ENCODE results near the gene GPR146.

GPR146 gene

GRCh38 chr7:1095621-1096155 is 51.3 kb downstream of the GPR146 start:
- DNase-seq = no peak

- no peak for DNase-seq
Measured at GRCh38 chr7:1096156-1097119, 52.1 kb downstream of the GPR146 start.

- no peak for DNase-seq
Measured at GRCh38 chr7:1097120-1097504, 52.8 kb downstream of the GPR146 start.

GRCh38 chr7:1098243-1099153 is 54.2 kb downstream of the GPR146 start:
- no peak for DNase-seq

- no peak for DNase-seq
Measured at GRCh38 chr7:1099154-1099542, 54.8 kb downstream of the GPR146 start.

GRCh38 chr7:1099637-1100036 is 55.3 kb downstream of the GPR146 start:
- DNase-seq = no peak

- no peak for DNase-seq
Measured at GRCh38 chr7:1100386-1100785, 56.0 kb downstream of the GPR146 start.

GRCh38 chr7:1100834-1101562 is 56.7 kb downstream of the GPR146 start:
- no peak for DNase-seq

GRCh38 chr7:1101563-1102431 is 57.5 kb downstream of the GPR146 start:
- no peak for DNase-seq

GRCh38 chr7:1103009-1103788 is 58.9 kb downstream of the GPR146 start:
- no peak for DNase-seq

- DNase-seq = no peak
Measured at GRCh38 chr7:1103789-1104515, 59.6 kb downstream of the GPR146 start.

GRCh38 chr7:1104516-1105179 is 60.3 kb downstream of the GPR146 start:
- DNase-seq = no peak

- no peak for DNase-seq
Measured at GRCh38 chr7:1105189-1105588, 60.8 kb downstream of the GPR146 start.

- DNase-seq = no peak
Measured at GRCh38 chr7:1106063-1106792, 61.9 kb downstream of the GPR146 start.

- no peak for DNase-seq
Measured at GRCh38 chr7:1106793-1107421, 62.6 kb downstream of the GPR146 start.

GRCh38 chr7:1108264-1108920 is 64.0 kb downstream of the GPR146 start:
- no peak for DNase-seq
